GM19467 (cell line): Measurements from ENCODE around the gene B3GNT2.
"Not testable (repeated sequence)": the region's sequence is repeated elsewhere in the genome, so short reads cannot be mapped to it uniquely, and the experiment has no call there.

Experiments
- ATAC-seq: cut with Tn5 transposase; IDR thresholded peaks from one replicate; pipeline ENCODE4 v1.9.1; 2021; ENCODE audit warnings: mild to moderate bottlenecking, moderate library complexity; ENCODE audit not compliant: unreplicated experiment

B3GNT2 gene

GRCh38 chr2:62229082-62229605 lies 33.2 kb downstream of the B3GNT2 start:
- no peak for ATAC-seq

GRCh38 chr2:62231541-62231940 lies 35.6 kb downstream of the B3GNT2 start:
- ATAC-seq: no peak

GRCh38 chr2:62234755-62235655 lies 39.1 kb downstream of the B3GNT2 start:
- ATAC-seq: no peak

GRCh38 chr2:62236499-62236898 lies 40.6 kb downstream of the B3GNT2 start:
- ATAC-seq: no peak

GRCh38 chr2:62238236-62238635 lies 42.3 kb downstream of the B3GNT2 start:
- no peak for ATAC-seq

GRCh38 chr2:62240546-62240945 lies 44.6 kb downstream of the B3GNT2 start:
- ATAC-seq: no peak

GRCh38 chr2:62243983-62244382 lies 48.1 kb downstream of the B3GNT2 start:
- no peak for ATAC-seq

GRCh38 chr2:62248226-62248625 lies 52.3 kb downstream of the B3GNT2 start:
- no peak for ATAC-seq

GRCh38 chr2:62250239-62250638 lies 54.3 kb downstream of the B3GNT2 start:
- ATAC-seq: no peak

- no peak for ATAC-seq
Observed at GRCh38 chr2:62254424-62255266, 58.7 kb downstream of the B3GNT2 start.

- no peak for ATAC-seq
Observed at GRCh38 chr2:62257466-62257865, 61.6 kb downstream of the B3GNT2 start.

- no peak for ATAC-seq
Observed at GRCh38 chr2:62263076-62263715, 67.3 kb downstream of the B3GNT2 start.

GRCh38 chr2:62264186-62264585 lies 68.3 kb downstream of the B3GNT2 start:
- no peak for ATAC-seq

GRCh38 chr2:62265106-62265505 lies 69.2 kb downstream of the B3GNT2 start:
- ATAC-seq: no peak

- ATAC-seq: no peak
Observed at GRCh38 chr2:62266433-62267038, 70.6 kb downstream of the B3GNT2 start.

- no peak for ATAC-seq
Observed at GRCh38 chr2:62267696-62268095, 71.8 kb downstream of the B3GNT2 start.

GRCh38 chr2:62268681-62269188 lies 72.8 kb downstream of the B3GNT2 start:
- ATAC-seq: not testable (repeated sequence)

GRCh38 chr2:62270728-62271127 lies 74.8 kb downstream of the B3GNT2 start:
- no peak for ATAC-seq
